Neural progenitor cell (in vitro differentiated cells): Measurements from ENCODE around the gene PFKFB4.

Source experiments
- CTCF ChIP-seq: fragments of 200-600 bp; sonication (generic); IDR thresholded peaks from 2 replicates; pipeline ENCODE4 v1.5.1; 2017; ENCODE audit warnings: antibody characterized with exemption, mild to moderate bottlenecking
- EZH2 ChIP-seq: fragments of 200-600 bp; sonication (generic); IDR thresholded peaks from 2 replicates; pipeline ENCODE4 v1.6.1; 2017; ENCODE audit warnings: antibody characterized with exemption, mild to moderate bottlenecking, moderate library complexity

GRCh38 chr3:48492461-48493202, 64.0 kb downstream of the PFKFB4 start:
- TF ChIP-seq CTCF (no peak), EZH2 (no peak)
